Right forelimb (tissue), 1 donor: ENCODE results near the gene IPO9.
"Not testable (repeated sequence)": the region's sequence is repeated elsewhere in the genome, so short reads cannot be mapped to it uniquely, and the experiment has no call there.

Experiments used
- DNase-seq: peaks from one replicate; pipeline ENCODE4 v3.0.0-alpha.2; 2018

IPO9 gene

DNA sequence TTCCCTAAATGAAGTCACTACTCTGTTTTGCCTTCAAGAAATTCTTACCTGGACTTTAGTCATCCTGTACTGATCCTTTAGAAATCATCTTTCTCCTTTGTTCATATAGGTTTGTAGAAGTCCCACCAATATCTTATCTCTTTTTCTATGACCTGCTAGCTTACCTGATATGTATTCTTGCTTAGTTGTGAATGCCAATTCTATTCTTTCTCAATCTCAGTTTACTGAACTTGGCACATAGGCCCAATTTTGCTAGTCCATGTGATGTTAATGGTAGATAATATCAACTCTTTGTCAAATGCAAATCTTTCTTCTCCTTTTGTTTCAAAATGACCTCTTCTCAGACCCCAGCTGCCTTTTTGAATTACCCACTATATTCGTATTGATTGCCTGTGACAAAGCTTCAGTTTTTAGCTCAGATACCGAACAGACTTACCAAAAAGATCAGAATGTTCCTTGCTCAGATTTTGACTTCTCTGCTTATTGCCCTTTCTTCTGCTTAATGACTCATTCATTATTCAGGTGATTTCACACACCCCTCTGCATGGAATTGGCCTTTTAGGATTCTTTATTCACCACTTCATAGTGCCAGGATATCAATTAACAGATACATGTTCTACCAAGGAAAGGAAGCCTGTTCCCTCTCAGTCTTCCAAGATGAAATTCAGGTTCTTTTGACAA, 20.6 kb downstream of the IPO9 start:
- DNase-seq = no peak

DNA sequence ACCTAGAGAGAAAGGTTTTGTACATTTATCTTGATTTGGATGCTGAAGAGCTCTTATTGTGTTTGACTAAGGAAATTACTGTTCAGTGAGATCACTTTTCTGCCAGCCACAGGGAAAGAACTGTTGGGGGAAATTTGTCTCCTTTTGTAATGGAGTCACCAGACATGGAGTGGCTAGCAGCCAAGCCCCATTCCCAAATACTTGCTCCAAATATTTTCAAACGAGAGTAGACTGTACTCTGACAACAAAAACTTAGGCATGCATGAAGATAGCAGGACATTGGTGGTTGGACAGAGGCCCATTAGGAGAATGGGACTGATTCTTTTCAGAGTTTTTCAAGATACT, 21.1 kb downstream of the IPO9 start:
- no peak for DNase-seq

DNA sequence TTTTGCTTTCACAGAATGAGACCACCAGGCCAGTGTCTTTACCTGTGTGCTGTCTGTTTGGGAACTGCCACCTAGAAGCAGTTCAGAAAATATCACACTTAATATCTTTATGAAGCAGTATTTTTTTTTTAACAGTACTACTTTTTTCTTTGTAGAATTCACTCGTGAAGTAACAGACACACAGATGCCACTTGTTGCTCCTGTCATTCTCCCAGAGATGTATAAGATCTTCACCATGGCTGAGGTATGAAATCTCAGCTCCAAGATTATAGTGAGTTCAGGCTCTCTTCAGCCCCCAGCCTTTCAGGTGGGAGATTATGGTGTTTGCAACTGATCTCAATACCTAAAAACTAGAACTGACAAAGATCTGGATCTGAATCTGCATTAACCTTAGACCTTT, 23.0 kb downstream of the IPO9 start:
- DNase-seq = no peak

DNA sequence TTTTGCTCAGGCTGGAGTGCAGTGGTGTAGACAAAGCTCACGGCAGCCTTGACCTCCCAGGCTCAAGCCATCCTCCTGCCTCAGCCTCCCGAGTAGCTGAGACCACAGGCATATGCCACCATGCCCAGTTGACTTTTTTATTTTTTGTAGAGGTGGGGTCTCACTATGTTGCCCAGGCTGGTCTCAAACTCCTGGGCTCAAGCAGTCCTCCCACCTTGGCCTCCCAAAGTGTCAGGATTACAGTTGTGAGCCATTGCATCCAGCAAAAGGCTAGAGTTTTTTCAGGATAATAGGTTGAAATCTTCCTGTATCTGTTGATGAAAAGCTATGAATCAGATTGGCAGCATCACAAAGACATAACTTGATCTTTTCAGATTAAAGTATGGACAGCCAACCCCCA, 27.8 kb downstream of the IPO9 start:
- DNase-seq = not testable (repeated sequence)

- no peak for DNase-seq
Measured at GRCh38 chr1:201859424-201859823, 30.5 kb downstream of the IPO9 start.

DNA sequence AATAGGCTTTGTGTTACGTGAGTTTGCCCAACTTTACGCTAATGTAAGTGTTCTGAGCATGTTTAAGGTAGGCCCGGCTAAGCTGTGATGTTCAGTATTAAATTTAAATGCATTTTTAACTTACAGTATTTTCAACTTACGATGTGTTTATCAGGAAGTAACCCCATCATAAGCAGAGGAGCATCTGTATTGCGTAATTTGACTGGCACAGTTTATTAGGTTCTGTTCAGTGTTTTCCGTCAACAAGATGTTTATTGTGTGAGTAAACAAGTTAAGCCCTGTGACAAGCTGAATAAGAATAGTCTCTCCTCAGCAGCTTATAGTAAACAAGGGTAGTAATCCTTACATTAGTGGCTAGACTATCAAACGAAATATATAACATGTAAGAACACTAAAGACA, 32.5 kb downstream of the IPO9 start:
- no peak for DNase-seq

GRCh38 chr1:201870397-201870796, 41.4 kb downstream of the IPO9 start:
- no peak for DNase-seq

DNA sequence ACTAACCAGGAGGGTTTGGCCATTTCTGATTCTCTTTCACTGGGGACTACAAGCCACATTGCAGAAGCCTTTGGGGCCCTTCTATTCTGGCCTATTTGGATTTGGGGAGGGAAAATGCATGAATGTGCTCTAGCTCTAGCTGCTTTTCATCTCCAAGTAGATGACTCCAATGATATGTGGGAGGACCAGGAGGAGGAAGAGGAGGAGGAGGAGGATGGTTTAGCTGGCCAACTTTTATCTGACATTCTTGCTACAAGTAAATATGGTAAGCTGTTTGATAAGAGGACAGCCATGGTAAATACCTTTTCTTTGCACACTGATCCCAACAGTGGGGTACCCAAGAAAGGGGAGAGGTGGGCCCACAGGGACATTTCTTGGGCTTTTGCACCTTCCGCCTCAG, 45.7 kb downstream of the IPO9 start:
- no peak for DNase-seq

DNA sequence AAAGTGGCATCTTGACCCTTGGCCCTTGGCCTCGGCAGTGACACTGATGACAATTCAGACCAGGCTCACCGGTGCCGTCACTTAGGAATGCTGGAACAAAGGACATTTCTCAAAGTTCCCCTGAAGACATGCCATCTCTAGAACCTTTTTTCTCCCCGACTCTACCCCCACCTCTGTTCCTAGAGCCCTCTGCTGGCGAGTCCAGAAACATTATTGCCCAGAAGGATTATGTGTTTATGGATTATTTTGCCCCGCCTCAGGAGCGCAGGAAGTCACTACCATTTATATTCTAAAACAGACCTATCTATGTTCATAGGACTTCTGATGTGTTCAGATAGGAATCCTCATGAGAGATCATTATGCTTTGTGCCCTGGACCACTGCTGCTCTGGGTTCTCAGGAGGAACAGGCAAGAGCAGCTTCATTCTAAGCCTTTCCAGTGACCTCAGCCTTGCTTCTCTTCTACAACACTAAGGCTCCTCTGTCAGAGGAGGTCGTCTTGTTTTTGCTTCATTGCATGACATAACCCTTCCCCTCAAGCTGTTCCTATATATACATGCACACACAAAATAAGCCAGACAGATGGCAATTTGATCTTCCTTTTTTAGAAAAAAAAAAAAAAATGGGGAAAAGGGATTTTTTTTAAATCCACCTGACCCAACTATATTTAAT, 47.3 kb downstream of the IPO9 start:
- no peak for DNase-seq

DNA sequence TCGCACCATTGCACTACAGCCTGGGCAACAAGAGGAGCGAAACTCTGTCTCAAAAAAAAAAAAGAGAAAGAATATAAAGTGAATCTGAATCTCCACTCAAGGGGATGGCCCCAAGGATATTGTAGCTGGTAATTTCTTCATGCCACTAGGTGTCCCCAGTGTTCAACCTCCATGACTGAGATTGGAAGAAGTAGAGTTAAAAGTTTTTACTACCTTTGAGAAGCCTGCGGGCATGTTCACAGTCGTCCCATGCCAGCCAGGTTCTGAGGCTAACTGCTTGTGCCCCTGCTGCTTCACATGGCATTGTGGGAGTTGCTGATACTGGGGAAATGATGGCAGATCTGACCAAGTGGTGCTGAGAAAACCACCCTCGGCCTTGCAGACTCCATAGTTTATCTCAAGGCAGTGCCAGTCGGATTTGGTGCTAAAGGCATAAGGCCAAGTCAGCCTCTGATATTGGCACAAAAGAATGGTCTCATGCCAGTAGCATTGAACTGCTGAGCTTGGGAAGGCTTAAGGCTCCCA, 49.0 kb downstream of the IPO9 start:
- DNase-seq = no peak

GRCh38 chr1:201880928-201881571, 52.1 kb downstream of the IPO9 start:
- no peak for DNase-seq

- DNase-seq = no peak
Measured at GRCh38 chr1:201881617-201882016, 52.7 kb downstream of the IPO9 start.

- no peak for DNase-seq
Measured at GRCh38 chr1:201882665-201883132, 53.7 kb downstream of the IPO9 start.

DNA sequence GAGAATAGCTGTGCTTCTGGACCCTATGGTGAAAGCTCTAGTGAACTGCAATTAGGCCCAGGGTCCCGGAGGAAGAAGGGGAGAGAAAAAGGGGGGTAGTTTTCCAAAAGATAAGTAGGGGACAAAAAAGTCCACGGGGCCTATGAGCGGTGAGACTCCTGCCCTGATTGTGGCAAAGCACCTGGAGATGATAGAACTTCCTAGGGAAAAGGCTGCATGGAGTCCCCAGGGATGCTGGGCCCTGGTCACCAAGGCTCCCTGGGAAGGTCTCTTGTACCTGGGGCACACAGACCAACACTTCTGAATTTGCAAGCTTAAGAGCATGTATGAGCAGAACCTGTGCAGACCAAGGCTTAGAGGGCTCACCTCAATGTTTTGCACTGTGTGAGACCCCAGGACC, 54.3 kb downstream of the IPO9 start:
- DNase-seq = no peak

DNA sequence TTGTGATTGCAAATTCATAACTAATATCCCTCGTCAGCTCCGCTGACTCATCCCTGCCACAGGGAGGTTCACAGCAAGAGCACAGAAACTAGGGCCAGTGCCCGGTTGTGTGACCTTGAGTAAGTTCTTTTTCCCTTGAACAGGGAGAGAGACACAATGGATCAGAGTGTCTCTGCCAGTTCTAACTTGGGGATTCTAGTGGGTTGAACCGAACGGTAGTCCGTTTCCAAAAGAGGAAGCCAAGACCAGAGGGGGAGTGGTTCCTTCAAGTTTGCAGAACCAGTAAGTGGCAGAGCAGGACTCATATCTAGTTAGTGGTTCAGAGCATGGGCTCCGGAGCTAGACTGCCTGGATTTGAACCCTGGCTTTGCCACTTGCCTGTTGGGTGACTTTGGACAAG, 54.8 kb downstream of the IPO9 start:
- no peak for DNase-seq

DNA sequence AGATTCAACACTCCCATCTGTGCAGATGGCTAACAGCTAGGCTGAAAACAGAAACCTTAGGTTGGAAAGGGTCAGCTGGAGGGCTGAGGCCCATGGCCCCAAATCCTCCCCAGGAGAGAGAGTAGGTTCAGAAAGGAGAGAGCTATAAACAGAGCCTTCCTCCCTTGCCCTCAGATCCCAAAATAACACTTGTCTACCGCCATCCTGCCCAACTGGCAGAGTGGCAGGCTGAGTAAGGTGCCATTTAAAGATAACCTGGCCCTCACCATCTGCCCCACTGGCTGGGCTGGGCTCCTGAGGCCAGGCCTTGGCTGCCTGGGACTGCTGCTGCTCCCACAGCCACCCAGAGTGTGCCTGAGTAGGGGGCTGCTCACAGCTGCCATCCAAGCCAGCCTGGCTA, 55.5 kb downstream of the IPO9 start:
- no peak for DNase-seq

GRCh38 chr1:201885531-201886075, 56.6 kb downstream of the IPO9 start:
- peak; percentile 29 for DNase-seq

DNA sequence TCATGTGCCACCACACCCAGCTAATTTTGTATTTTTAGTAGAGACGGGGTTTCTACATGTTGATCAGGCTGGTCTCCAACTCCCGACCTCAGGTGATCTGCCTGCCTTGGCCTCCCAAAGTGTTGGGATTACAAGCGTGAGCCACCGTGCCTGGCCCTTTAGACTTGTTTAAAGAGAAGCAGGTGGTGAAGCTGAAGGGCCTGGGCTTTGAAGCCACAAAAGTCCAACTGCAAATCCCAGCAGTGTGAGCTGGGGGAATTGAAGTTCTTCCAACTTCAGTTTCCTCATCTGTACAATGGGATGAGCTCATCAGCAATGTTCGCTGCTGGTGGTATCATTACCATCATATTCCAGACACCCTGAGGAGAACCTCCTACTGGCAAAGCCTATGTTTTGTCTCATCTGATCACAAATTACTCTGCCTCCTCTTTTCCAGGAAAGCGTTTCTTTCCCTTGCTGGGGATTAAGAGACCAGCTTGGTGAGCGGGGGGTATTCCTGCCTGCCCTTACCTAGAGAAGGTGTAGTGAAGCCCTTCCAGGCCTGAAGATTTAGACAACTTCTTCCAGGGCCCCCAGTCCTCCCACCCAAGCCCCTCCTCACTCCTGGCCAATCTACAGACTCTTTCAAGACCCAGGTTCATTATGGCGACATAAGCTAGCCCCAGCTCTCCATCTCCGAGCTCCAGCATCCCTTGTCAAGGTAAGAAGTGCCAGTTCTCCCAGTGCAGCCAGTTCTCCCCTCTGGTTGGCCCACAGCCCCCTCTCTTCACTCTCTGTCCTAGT, 57.3 kb downstream of the IPO9 start:
- DNase-seq = peak; percentile 23

DNA sequence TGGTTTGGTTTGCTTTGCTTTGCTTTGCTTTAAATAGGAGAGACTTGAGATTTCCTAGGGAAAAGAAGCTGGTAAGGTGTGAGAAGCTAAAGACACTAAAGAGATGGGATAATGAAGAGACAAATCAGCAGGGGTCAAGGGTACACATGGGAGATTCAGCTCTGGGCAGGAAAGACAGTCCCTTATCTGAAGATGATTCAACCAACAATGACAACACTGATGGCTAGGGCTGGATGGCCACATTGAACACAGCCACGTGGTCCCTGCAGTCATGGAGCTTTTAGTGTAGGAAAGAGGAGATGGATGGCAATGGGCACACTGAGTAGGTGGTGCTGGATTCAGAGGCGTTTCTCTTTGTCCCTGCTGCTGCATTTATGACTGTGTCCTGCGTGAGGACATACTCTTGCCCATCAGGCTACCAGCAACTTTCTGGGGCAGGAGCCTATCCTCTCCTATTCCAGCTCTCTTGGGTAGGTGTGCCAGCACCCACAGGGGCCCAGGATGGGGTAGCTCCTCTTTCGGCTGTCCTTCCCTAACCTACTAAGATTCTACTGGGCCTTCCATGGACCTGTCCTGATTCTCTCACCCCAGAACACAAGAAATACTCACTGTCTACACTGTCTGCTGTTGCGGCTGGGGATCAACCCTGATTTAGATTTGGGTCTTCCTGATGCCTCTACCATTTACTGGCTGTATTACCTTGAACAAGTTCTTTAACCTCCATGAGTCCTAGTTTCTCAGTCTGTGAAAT, 58.3 kb downstream of the IPO9 start:
- no peak for DNase-seq

DNA sequence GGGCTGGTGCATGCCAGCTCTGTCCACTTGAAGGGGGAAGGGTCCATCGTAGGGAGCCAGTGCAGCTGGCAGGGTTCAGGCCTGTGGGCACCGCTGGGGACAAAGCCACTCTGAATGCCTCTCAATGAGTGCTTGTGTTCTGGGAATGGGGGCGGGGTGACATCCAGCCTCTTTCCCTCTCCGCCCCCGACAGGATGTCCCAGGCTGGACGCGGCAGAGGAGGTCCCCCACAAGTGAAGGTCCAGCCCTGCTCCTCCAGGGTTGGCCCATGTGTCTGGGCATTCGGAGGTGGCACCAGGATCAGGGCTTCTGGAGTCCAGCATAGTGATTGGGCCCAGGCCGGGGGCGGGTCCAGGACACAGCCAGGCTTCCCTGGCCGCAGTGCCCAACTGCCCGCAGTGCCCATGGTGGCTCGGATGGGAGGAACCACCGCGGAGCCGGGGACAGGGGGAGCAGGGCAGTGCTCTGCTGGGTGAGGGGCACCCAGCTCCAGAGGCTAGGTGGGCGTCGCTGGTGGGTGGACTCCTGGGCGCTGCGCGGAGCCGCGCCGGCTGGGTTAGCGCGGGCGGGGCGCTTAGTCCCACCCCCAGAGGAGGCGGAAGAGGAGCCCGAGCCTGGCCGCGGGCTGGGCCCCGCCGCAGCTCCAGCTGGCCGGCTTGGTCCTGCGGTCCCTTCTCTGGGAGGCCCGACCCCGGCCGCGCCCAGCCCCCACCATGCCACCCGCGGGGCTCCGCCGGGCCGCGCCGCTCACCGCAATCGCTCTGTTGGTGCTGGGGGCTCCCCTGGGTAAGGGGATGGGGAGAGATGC, 59.5 kb downstream of the IPO9 start, which contains the start of gene SHISA4:
Gene SHISA4 (plus strand): TSS at position 617 of the 808 bp plus-strand sequence. CDS start 97 bp downstream, at position 714.
- peak; percentile 84 for DNase-seq
